GM21737 (cell line): Measurements from ENCODE around the gene SEC61A1.

Experiments used
- ATAC-seq: cut with Tn5 transposase; IDR thresholded peaks from one replicate; pipeline ENCODE4 v1.9.1; 2021; ENCODE audit warnings: mild to moderate bottlenecking, moderate library complexity; ENCODE audit not compliant: unreplicated experiment

Gene SEC61A1

GRCh38 chr3:128077202-128077624 lies 25.0 kb downstream of the SEC61A1 start:
- ATAC-seq = no peak

GRCh38 chr3:128077665-128078064 lies 25.4 kb downstream of the SEC61A1 start:
- no peak for ATAC-seq

GRCh38 chr3:128078322-128078721 lies 26.1 kb downstream of the SEC61A1 start:
- no peak for ATAC-seq

- no peak for ATAC-seq
Measured at GRCh38 chr3:128078875-128079274, 26.6 kb downstream of the SEC61A1 start.

- ATAC-seq = no peak
Measured at GRCh38 chr3:128079823-128080222, 27.6 kb downstream of the SEC61A1 start.

DNA sequence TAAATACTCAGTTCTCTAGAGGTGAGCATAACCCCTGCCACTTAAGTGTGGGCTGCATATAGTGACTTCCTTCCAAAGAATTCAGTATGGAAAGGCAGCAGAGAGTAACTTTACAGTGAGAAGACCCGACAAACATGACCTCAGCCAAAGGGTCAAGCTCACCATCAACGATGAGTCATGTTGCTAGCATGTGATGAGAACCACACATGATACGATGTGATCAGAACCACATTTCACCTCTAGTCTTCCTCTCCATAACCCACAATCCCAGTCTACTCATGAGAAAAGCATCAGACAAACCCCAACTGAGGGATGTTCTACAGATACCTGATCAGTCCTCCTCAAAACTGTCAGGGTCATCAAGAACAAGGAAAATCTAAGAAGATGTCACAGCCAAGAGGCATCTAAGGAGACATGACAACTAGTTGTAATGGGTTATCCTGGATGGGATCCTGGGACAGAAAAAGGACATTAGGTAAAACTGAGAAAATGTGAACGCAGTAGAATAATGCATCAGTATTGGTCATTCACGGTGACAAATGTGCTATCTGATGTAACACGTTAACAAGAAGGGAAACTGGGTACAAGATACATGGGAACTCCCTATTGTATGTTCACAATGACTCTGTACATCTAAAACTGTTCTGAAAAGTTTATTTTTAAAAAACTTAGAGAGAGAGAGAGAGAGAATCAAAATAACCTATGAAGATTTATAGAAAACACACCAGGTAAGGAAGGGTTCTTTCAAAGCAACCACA lies 28.3 kb downstream of the SEC61A1 start:
- ATAC-seq = no peak

DNA sequence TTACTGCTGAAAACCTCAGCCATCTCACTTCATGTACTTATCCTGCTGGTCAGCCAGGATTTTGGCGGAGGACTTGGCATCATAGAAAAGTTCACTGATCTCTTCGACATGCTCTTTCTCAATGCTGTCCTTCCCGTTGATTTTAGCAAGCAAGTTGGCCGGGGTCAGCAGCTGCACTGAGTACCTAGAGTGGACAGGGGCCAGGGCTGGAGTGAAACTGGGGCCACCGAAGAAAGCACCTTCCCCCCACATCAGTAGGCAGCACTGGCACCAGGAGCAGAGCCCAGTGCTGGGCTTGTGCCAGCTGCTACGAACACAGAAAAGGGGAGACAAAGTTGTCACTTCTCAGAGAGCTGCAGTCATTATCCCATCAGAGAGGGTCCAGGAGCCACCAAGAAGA lies 29.0 kb downstream of the SEC61A1 start:
- ATAC-seq = no peak

DNA sequence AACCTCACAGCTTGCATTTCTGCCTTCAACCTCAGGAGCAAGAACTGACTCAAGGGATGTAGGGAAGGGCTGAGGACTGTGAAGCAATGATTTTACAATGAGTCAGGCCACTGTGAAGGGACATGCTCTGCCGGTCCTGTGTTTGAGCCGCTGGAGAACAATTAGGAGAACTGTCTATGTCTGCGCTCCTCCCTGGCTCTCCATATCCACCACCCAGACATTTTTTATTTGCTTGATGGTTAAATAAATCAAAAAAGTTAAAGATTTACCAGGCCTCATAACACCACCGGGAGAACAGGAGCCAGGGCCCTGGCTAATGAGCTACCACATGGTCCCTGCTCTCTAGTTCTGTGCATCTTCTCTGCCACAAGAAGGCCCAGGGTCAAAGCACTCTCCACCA lies 29.6 kb downstream of the SEC61A1 start:
- no peak for ATAC-seq

DNA sequence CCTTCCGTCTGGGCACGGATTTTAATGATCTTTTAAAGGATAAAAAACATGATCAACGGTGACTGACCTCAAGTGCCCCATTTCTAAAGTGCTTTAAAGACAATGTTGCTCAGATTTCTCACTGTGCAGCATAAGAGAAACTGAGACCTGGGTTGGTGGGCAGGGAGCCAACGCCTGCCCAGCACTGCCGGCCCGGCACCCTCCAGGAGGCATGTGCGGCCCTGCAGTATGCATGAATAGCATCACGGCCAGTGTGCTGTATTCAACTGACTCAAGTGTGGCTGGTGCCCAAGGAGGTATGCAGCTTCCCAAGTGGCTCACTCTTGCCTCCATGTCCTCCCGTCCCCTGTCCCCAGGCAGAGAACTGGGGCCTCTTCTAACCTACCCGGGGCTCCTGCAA lies 30.3 kb downstream of the SEC61A1 start:
- no peak for ATAC-seq

DNA sequence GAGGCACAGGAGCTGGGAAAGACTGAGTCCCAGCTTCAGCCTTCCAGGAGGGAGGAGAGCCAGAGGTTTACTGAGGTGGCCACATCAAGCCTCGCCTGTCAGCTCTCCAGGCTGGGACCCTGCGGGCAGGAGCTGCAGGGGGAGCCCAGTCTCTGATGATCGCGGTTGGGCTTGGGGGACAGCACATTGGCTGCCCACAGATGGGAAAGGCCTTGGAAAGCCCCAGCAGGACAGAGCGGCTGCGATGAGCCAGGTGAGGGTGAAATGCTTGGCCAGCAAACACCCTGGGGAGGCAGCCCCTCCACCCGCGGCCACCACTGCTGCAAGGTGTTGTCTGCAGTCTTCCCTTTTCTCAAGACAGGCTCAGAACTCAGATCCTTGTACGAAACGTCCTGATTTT lies 31.2 kb downstream of the SEC61A1 start:
- ATAC-seq = no peak

- no peak for ATAC-seq
Measured at GRCh38 chr3:128083980-128084674, 31.9 kb downstream of the SEC61A1 start.

DNA sequence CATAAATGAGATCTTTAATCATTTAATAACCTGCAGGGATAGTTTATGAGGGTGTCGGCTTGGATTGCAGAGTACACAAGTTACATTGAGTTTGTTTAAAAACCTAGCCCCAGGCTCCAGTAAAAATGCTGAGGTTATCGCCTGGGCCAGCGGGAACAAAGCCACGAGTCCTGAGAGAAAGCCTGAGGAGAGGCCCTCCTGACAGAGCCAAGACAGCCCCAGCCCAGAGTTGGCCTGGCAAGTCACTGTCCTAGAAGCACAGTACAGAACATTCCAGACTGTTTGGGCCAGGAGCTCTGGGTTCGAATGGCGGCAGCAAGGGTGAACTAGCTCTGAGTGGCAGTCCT lies 32.4 kb downstream of the SEC61A1 start:
- no peak for ATAC-seq

DNA sequence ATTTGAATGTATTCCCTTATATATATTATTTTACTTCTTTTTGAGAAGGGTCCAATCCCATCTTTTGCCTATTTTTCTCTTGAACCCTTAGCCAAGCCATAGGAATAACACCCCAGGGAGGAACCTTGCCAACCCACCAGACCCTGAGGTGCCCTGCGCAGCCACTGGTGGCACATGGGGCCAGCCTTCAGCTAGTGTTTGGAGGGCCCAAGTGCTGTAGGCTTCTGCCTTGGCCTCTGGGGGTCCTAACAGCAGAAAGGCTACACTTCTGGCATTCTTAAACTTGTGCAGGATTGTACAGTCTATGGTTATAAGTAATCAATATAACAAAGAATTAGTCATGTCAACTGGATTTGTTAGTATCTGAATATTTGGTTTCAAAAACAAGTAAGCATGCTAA lies 36.9 kb downstream of the SEC61A1 start:
- ATAC-seq = no peak

DNA sequence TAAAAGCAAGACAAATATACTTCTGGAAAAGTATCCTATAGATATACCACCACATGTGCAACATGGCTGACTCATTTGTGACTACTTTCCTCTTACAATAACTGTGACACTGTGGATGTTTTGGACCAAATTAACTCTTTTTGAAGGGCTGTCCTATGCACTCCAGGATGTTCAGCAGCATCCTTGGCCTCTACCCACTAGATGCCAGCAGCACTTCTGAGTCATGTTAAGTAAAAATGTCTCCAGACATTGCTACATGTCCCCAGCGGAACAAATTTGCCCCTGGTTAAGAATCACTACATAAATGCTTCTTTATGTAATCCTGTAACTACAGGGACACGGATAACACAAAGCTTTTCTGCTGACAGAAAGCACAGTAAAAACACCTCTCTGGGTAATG lies 39.3 kb downstream of the SEC61A1 start:
- ATAC-seq = no peak

- peak; percentile 13 for ATAC-seq
Measured at GRCh38 chr3:128094295-128095151, 42.3 kb downstream of the SEC61A1 start.

DNA sequence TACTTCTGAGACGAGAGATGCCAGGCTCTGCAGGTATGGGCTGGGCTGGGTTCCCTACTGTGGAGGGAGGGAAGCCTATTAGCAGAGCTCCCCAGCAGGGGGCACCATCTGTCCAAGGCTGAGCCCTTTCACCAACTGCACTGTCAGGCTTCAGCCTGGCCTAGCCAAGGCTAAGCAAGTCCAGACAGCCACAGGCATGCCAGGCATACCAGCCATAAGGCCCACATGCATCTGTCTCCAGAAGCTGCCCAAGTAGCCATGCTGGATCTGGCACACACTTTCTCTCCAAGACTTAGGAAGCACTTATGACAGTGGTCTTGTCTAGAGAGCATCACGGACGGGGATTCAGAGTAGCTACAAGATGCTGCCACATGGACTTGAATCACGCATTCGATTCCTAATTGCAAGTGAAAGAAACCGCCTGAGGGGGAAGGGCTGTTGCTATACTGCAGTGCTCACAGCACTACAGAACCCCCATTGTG lies 43.0 kb downstream of the SEC61A1 start:
- peak; percentile 65 for ATAC-seq

DNA sequence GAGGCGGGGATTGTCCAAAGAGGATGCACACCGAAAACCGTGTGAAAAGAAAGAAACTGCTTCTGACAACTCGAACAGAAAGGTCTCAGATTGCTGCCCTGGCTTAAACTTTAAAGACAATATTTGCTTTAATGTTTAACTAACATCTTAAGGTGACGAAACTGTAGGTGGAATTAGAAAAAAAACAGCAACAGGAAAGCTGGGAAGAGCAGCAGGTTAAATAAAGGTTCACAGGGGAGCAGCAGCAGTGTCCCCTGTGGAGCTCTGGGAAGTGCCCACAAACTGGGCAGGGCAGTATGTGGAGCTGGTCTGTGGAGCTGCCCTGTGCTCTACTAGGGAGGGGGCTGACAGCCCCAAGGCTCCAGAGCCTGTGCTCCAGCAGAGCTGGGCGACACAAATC lies 46.0 kb downstream of the SEC61A1 start:
- no peak for ATAC-seq

- no peak for ATAC-seq
Measured at GRCh38 chr3:128100161-128100560, 47.9 kb downstream of the SEC61A1 start.

- ATAC-seq = no peak
Measured at GRCh38 chr3:128100638-128101037, 48.4 kb downstream of the SEC61A1 start.

- ATAC-seq = no peak
Measured at GRCh38 chr3:128103136-128103676, 51.0 kb downstream of the SEC61A1 start.

DNA sequence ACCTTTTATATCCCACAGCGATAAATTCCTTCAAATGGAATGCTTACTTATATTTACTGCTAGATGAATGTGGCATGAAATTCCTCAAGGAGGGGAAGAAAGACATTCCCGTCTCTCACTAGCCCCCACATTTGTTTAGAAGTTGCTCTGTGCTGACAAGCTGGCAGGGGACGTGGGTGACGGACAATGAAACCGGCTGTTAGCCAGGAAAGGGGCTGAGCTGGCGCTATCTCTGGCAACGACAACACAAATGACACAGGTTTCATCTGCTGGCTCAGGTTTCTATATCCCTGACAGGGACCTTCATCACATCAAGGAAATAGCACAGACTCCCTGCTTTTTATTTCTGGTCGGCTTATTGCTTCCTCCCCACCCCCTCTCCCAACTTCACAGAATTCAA lies 55.6 kb downstream of the SEC61A1 start:
- no peak for ATAC-seq
